KOPT-K1 (cell line): ENCODE measurements around the gene CTU2.

Experiments used
- H3K27ac ChIP-seq: fragments of 200-600 bp; sonication (generic); 2 replicates; pipeline ENCODE4 v1.5.1; 2016; ENCODE audit warnings: antibody characterized with exemption, mild to moderate bottlenecking, low read depth, low read length; ENCODE audit not compliant: poor library complexity, severe bottlenecking
- H3K36me3 ChIP-seq: fragments of 200-600 bp; sonication (generic); 2 replicates; pipeline ENCODE4 v1.5.1; 2017; ENCODE audit warnings: antibody characterized with exemption, mild to moderate bottlenecking, low read length, moderate library complexity; ENCODE audit not compliant: insufficient read depth
- H3K9me3 ChIP-seq: fragments of 200-600 bp; sonication (generic); 2 replicates; pipeline ENCODE4 v1.5.1; 2017; ENCODE audit warnings: antibody characterized with exemption, low read length, mild to moderate bottlenecking; ENCODE audit not compliant: insufficient read depth, poor library complexity, severe bottlenecking

CTU2 gene

GRCh38 chr16:88744577-88745521, 38.5 kb downstream of the CTU2 start:
- Histone ChIP-seq H3K9me3 (no peaks in the 10 kb centered on the region), H3K36me3 (peaks cover 78% of the 10 kb centered on the region), H3K27ac (no peak overlapping the region)

DNA sequence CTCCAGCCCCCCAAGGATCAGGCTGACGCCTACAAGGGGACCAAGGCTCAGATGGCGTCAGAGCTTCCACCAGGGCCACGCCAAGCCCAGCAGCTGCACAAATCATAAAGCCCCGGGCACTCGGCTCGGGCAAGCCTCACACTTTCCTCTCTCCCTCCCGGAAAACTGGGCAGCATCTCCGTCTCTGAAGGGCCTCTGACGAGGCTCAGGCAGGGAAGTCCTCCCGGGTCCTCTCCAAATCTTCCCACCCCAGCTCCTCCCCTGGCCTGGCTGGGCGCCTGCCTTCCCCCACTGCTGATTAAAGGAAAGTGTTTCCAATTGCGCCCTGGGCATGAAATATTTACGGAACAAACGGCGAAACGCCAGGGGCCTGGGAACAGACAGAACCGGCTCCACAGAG, 40.2 kb downstream of the CTU2 start:
- peaks cover 69% of the 10 kb centered on the region for H3K36me3 ChIP-seq
- no peaks in the 10 kb centered on the region for H3K9me3 ChIP-seq
- no peak overlapping the region for H3K27ac ChIP-seq

DNA sequence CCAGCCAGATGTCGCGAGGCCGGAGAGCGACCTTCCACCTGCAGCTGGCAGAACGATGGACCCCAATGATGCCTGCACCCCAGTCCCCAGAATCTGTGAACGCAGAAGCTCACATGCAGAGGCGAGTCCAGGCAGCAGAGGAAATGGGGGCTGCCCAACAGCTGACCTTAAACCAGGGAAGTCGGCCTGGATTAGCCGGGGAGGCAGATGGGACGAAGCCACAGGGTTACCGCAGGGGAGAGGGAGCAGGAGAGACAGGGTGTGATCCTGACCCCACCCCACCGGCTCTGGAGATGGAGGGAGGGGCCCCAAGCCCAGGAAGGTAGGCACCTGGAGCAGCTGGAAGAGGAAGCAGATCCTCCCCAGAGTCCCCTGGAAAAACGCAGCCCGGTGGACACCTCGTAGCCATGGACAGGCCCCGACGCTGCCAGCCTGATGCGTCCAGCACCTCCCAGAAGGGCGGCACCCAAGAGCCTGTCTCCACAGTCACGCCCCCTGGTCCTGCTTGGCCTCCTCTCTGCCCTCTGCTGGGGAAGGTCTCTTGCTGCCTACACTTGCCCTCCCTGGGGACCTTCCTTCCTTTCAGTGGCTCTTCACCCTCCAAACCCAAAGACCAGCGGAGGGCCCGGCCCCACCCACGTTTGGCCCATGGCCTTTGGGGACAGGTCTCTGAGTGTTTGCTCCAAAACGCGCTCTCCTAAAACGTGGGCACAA, 41.4 kb downstream of the CTU2 start:
- no peak overlapping the region for H3K27ac ChIP-seq
- peaks cover 69% of the 10 kb centered on the region for H3K36me3 ChIP-seq
- H3K9me3 ChIP-seq = no peaks in the 10 kb centered on the region

DNA sequence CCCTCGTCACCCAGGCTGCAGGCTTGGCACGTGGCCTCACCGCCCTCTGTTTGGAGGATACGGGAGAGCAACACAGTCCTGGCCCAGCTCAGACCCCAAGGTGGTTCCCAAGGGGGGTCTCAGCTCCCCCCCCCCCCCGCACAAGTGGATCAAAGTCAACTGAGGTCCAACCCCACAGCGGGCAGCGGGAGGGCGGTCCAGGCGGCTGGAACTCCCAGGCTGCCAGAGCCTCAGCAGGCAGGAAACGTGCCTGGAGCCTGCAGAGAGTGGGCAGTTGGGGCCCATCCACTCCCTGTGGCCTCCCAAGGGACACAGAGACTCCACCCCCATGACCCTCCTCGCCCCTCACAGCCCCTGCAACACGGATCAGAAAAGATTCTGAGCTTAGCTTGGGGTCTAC, 42.1 kb downstream of the CTU2 start:
- H3K9me3 ChIP-seq = no peaks in the 10 kb centered on the region
- no peak overlapping the region for H3K27ac ChIP-seq
- H3K36me3 ChIP-seq = peaks cover 66% of the 10 kb centered on the region

DNA sequence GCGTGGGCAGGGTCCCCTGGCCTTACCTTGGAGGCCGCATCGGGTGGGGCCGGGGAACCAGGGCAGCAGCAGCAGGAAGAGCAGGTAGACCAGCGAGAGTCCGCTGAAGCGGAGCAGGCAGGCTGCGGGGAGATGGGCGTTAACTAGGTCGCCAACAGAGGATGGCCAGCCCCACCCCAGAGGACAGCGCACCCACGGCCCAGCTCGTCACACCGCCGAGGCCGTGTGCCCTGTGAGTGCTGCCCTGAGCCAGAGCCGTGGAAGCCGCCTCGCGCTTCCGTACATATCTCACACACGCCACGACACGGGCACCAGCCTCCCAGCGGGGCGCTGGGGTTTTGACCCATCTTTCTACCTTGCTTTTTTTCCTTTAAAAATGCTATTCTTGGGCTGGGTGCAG, 43.1 kb downstream of the CTU2 start:
- no peaks in the 10 kb centered on the region for H3K9me3 ChIP-seq
- no peak overlapping the region for H3K27ac ChIP-seq
- H3K36me3 ChIP-seq = peaks cover 66% of the 10 kb centered on the region

GRCh38 chr16:88750854-88751253, 44.6 kb downstream of the CTU2 start:
- Histone ChIP-seq H3K27ac (no peak overlapping the region), H3K9me3 (no peaks in the 10 kb centered on the region), H3K36me3 (peaks cover 73% of the 10 kb centered on the region)

- H3K36me3 ChIP-seq = peaks cover 64% of the 10 kb centered on the region
- no peaks in the 10 kb centered on the region for H3K9me3 ChIP-seq
- no peak overlapping the region for H3K27ac ChIP-seq
Measured at GRCh38 chr16:88752386-88753002, 46.2 kb downstream of the CTU2 start.

DNA sequence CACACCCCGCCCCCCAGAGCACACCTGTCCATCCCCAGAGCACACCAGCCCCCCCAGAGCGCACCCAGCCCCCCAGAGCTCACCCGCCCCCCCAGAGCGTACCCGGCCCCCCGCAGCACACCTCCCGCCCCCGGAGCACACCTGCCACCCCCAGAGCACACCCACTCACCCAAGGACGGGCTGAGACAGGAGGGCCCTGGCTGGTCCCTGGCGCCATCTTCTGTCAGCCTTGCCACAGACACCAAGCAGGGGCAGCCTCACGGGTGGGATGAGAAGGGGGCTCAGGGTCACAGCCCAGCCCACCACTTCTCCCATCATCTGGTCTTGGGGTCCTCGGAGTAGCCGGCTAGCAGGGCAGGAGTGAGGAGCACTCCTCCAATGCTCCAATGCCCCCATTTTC, 46.9 kb downstream of the CTU2 start:
- Histone ChIP-seq H3K36me3 (peaks cover 58% of the 10 kb centered on the region), H3K9me3 (no peaks in the 10 kb centered on the region), H3K27ac (no peak overlapping the region)

DNA sequence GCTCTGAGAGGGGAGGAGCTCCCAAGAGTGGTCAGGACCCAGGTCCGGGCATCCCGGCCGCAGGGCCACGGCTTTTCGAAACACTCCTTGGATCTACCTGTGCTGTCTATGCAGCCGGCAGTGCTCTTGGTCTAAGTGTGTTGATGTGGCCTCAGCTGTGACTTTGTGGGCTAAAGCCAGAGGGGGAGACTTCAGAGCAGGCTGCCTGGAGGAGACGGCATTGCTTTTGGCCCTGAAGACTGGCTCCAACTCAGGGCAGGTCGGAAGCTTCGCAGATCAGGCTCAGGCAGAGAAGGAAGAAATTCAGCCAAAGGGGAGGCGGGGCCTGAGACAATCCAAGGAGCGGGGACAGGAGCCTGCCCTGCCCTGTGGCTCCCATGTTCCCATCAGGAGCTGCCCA, 47.3 kb downstream of the CTU2 start:
- no peaks in the 10 kb centered on the region for H3K9me3 ChIP-seq

DNA sequence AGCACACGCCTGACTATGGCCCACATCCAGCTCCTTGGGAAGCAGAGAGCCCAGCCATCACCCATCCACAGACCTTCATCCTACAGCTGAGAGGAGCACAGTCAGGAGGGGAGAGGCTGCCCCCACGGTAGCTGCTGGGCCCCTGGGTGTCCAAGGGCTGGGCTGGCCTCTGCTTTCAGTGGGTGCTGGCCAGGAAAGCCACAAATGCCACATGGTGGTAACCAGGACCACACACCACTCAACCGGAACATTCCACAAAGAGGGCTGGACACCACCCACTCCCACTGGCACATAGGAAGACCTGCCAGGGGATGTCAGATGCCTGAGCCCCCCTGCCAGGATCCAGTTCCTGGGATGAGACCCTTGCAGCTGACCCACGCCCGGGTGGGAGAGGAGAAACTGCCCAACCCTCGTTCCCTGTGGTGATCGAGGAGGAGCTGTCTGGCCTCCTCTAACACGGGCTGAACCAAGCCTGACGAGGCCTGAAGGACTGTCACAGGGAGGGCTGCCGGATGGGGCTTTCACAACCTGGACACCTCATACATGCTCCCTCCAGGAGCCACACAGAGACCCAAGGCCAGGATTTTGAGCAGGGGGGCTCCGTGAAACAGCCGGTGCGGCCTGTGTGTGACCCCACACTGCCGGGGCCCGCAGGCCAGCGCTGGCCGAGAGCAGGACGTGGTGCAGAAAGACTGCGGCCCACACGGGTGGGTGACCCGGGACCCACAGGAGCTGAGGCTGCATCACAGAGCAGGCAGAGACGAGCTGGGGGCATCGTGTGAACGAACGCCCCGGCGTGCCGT, 48.0 kb downstream of the CTU2 start:
- H3K27ac ChIP-seq = no peak overlapping the region
- peaks cover 62% of the 10 kb centered on the region for H3K36me3 ChIP-seq
- no peaks in the 10 kb centered on the region for H3K9me3 ChIP-seq

More for the DNA sequence above, 47.3 kb downstream of the CTU2 start:
- Histone ChIP-seq H3K36me3 (peaks cover 58% of the 10 kb centered on the region), H3K27ac (no peak overlapping the region)

DNA sequence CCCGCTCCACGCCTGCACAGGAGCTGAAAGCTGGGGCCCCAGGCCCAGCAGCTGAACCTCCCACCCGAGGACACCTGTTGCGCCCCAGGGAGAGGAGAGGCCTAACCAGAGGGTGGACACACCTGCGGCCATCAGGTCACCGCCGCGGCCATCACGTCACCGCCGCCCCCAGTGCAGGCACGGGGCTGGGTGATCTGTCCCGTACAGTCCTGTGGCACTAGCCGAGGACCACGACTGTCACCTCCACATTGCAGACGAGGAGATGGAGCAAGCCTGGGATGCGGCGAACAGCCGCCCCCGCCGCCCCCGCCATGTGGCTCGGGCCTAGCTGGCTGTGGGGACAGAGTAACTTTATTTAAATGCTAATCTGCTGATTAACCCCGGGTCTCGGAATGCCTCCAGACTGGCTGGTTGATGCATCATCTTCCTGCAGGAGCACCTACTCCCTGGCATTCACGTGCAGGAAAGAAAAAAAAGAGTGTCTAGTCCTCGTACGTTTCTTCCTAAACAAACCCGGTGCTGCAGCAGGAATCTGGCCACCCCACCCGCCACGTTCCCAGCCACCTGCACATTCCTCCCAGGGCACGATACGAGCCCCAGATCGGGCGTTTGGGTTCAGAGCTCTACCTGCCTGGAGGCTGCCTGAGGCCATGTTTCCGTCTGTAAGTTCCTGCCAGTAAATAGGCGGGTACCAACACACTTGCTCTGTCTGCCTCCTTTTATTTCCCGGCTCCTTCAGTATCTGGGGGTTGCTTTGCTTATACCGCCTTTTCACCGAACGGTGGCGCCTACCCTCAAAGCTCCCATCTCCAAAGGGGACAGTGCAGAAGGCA, 48.8 kb downstream of the CTU2 start:
- Histone ChIP-seq H3K36me3 (peaks cover 60% of the 10 kb centered on the region), H3K9me3 (no peaks in the 10 kb centered on the region), H3K27ac (no peak overlapping the region)

GRCh38 chr16:88755745-88756443, 49.6 kb downstream of the CTU2 start:
- no peaks in the 10 kb centered on the region for H3K9me3 ChIP-seq
- no peak overlapping the region for H3K27ac ChIP-seq
- peaks cover 63% of the 10 kb centered on the region for H3K36me3 ChIP-seq

GRCh38 chr16:88758227-88758943, 52.1 kb downstream of the CTU2 start:
- Histone ChIP-seq H3K27ac (no peak overlapping the region), H3K36me3 (peaks cover 65% of the 10 kb centered on the region), H3K9me3 (no peaks in the 10 kb centered on the region)
